H1 (cell line): ENCODE measurements around the gene EXD3. TPM values are rescaled to one million over a fixed set of nuclear protein-coding genes. Genes with fewer than 3 reads are reported as not detected.

Experiments used
- CTCF ChIA-PET: fragments of 300-600 bp; sonication (Branson Sonifier 250); formaldehyde crosslinking; loops from one replicate; lab custom pipeline; 2021; ENCODE audit not compliant: partially characterized antibody; lab: Charles Lee
- POLR2A ChIA-PET: fragments of 300-600 bp; sonication (Branson Sonifier 250); formaldehyde crosslinking; loops from one replicate; lab custom pipeline; 2021; ENCODE audit warnings: inconsistent platforms; ENCODE audit not compliant: partially characterized antibody; lab: Charles Lee
- DNase-seq, 2 experiments: peaks; one replicate each; pipeline versions ENCODE4 v3.0.0 to v3.0.0-alpha.2; 2010 to 2022; ENCODE audit warnings: low spot score in 2 of 2, low read depth in 1 of 2, mixed read lengths in 1 of 2
- FAIRE-seq: peaks from 2 replicates; lab custom pipeline; 2011; peaks lifted over from hg19 to GRCh38; lab: Jason Lieb, UNC
- H2AFZ ChIP-seq: 2 replicates; pipeline ENCODE4 v1.8.1; 2012; ENCODE audit warnings: low read length, inconsistent platforms
- H2AK5ac ChIP-seq: 2 replicates; pipeline ENCODE4 v1.6.1; 2013; ENCODE audit warnings: low read depth, low read length
- H2BK120ac ChIP-seq: replicated peaks from 2 replicates; pipeline ENCODE3; 2013; ENCODE audit warnings: low read depth, low read length, inconsistent platforms
- H2BK12ac ChIP-seq: 2 replicates; pipeline ENCODE4 v1.6.1; 2013; ENCODE audit warnings: low read depth, low read length
- H2BK15ac ChIP-seq: 2 replicates; pipeline ENCODE4 v1.6.1; 2013; ENCODE audit warnings: low read length
- H2BK20ac ChIP-seq: 2 replicates; pipeline ENCODE4 v1.6.1; 2013; ENCODE audit warnings: low read length
- H2BK5ac ChIP-seq: 2 replicates; pipeline ENCODE4 v1.6.1; 2013; ENCODE audit warnings: low read depth, low read length
- H3K14ac ChIP-seq: 2 replicates; pipeline ENCODE4 v1.6.1; 2013; ENCODE audit warnings: inconsistent platforms; ENCODE audit not compliant: insufficient read length
- H3K18ac ChIP-seq: 2 replicates; pipeline ENCODE4 v1.6.1; 2013; ENCODE audit warnings: low read length; ENCODE audit errors: extremely low read depth
- H3K23ac ChIP-seq: 2 replicates; pipeline ENCODE4 v1.6.1; 2013; ENCODE audit warnings: inconsistent platforms; ENCODE audit not compliant: insufficient read length
- H3K23me2 ChIP-seq: 2 replicates; pipeline ENCODE4 v1.6.1; 2013; ENCODE audit warnings: low read depth, low read length
- H3K27ac ChIP-seq: 2 replicates; pipeline ENCODE4 v1.6.1; 2011; ENCODE audit warnings: low read depth, low read length, inconsistent platforms
- H3K27me3 ChIP-seq, 4 experiments: replicated peaks in 1 of 4; 1 replicate in 1 of 4; 2 replicates in 3 of 4; pipeline versions ENCODE4 v1.6.1 to v1.8.1; 2011 to 2013; ENCODE audit warnings: low read length in 3 of 4, mild to moderate bottlenecking in 3 of 4, inconsistent platforms in 2 of 4, mixed read lengths in 2 of 4, moderate library complexity in 1 of 4; ENCODE audit not compliant: control insufficient read depth in 3 of 4, insufficient read depth in 3 of 4; ENCODE audit errors: extremely low read depth in 1 of 4
- H3K36me3 ChIP-seq, 4 experiments: 2 replicates each; pipeline versions ENCODE4 v1.6.1 to v1.8.1; 2011 to 2013; ENCODE audit warnings: mild to moderate bottlenecking in 4 of 4, low read length in 3 of 4, moderate library complexity in 2 of 4, control low read depth in 1 of 4, inconsistent platforms in 1 of 4; ENCODE audit not compliant: insufficient read depth in 4 of 4, control insufficient read depth in 2 of 4
- H3K4ac ChIP-seq: replicated peaks from 2 replicates; pipeline ENCODE3; 2013; ENCODE audit warnings: low read length, low read depth, mixed read lengths, inconsistent platforms; ENCODE audit not compliant: insufficient read length
- H3K4me1 ChIP-seq, 4 experiments: replicated peaks in 1 of 4; 1 replicate in 1 of 4; 2 replicates in 3 of 4; pipeline versions ENCODE4 v1.6.1 to v1.8.1; 2011 to 2013; ENCODE audit warnings: low read length in 3 of 4, inconsistent platforms in 2 of 4, mixed read lengths in 1 of 4; ENCODE audit not compliant: insufficient read depth in 4 of 4, control insufficient read depth in 3 of 4
- H3K4me2 ChIP-seq, 2 experiments: 2 replicates each; pipeline versions ENCODE4 v1.6.1 to v1.8.1; 2011 to 2013; ENCODE audit warnings: low read depth in 2 of 2, low read length in 2 of 2, control low read depth in 1 of 2, inconsistent platforms in 1 of 2, mild to moderate bottlenecking in 1 of 2; ENCODE audit not compliant: insufficient read depth in 1 of 2
- H3K4me3 ChIP-seq, 4 experiments: fragments of 200-600, 300-600 bp in 1 of 4; sonication (generic), shearing (Covaris generic), sonication (Bioruptor Twin) in 1 of 4; 2 replicates each; pipeline versions ENCODE4 v1.5.1 to v1.8.1; 2011 to 2016; ENCODE audit warnings: low read length in 4 of 4, low read depth in 3 of 4, control low read depth in 2 of 4, inconsistent platforms in 2 of 4, mild to moderate bottlenecking in 2 of 4, mixed read lengths in 1 of 4, moderate library complexity in 1 of 4; ENCODE audit not compliant: insufficient read depth in 2 of 4; ENCODE audit errors: extremely low read depth in 1 of 4
- H3K56ac ChIP-seq: replicated peaks from 2 replicates; pipeline ENCODE3; 2013; ENCODE audit warnings: low read depth, mild to moderate bottlenecking, mixed read lengths, low read length, inconsistent platforms; ENCODE audit not compliant: insufficient read length
- H3K79me1 ChIP-seq: 2 replicates; pipeline ENCODE4 v1.6.1; 2013; ENCODE audit warnings: low read depth, low read length, control low read depth
- H3K79me2 ChIP-seq, 2 experiments: 2 replicates each; pipeline versions ENCODE4 v1.6.1 to v1.8.1; 2012 to 2013; ENCODE audit warnings: low read length in 2 of 2, mild to moderate bottlenecking in 2 of 2, inconsistent platforms in 1 of 2; ENCODE audit not compliant: insufficient read depth in 2 of 2, control insufficient read depth in 1 of 2
- H3K9ac ChIP-seq, 4 experiments: replicated peaks in 1 of 4; 1 replicate in 1 of 4; 2 replicates in 3 of 4; pipeline versions ENCODE4 v1.6.1 to v1.8.1; 2011 to 2013; ENCODE audit warnings: low read depth in 3 of 4, low read length in 3 of 4, control low read depth in 2 of 4, mild to moderate bottlenecking in 2 of 4, moderate library complexity in 2 of 4, inconsistent platforms in 1 of 4; ENCODE audit errors: extremely low read depth in 1 of 4
- H3K9me3 ChIP-seq, 2 experiments: 2 replicates each; pipeline versions ENCODE4 v1.6.1 to v1.8.1; 2012 to 2013; ENCODE audit warnings: mild to moderate bottlenecking in 2 of 2, moderate library complexity in 2 of 2, control low read depth in 1 of 2, inconsistent platforms in 1 of 2, low read depth in 1 of 2, low read length in 1 of 2, mixed read lengths in 1 of 2; ENCODE audit not compliant: insufficient read depth in 2 of 2
- H4K20me1 ChIP-seq, 2 experiments: replicated peaks in 1 of 2; 2 replicates each; pipeline versions ENCODE3 to v1.8.1; 2011 to 2013; ENCODE audit warnings: inconsistent platforms in 2 of 2, low read length in 2 of 2, mild to moderate bottlenecking in 1 of 2; ENCODE audit not compliant: insufficient read depth in 2 of 2, control insufficient read depth in 1 of 2
- H4K5ac ChIP-seq: 2 replicates; pipeline ENCODE4 v1.6.1; 2013; ENCODE audit warnings: low read length, low read depth, mixed read lengths, inconsistent platforms; ENCODE audit not compliant: insufficient read length
- H4K8ac ChIP-seq: 2 replicates; pipeline ENCODE4 v1.8.0; 2013; ENCODE audit warnings: mild to moderate bottlenecking, moderate library complexity, low read length, inconsistent platforms; ENCODE audit not compliant: insufficient read depth; ENCODE audit errors: extremely low read depth
- H4K91ac ChIP-seq: replicated peaks from 2 replicates; pipeline ENCODE3; 2013; ENCODE audit warnings: low read length, mixed read lengths, inconsistent platforms; ENCODE audit not compliant: insufficient read length
- ATF2 ChIP-seq: IDR thresholded peaks from 2 replicates; pipeline ENCODE4 v1.6.1; 2012; ENCODE audit warnings: low read length, inconsistent platforms
- EZH2 ChIP-seq: fragments of 200-600 bp; sonication (generic); IDR thresholded peaks from 2 replicates; pipeline ENCODE4 v1.7.1; 2012; ENCODE audit warnings: low read depth, mild to moderate bottlenecking, moderate library complexity, low read length, inconsistent platforms; ENCODE audit not compliant: severe bottlenecking
- JUND ChIP-seq: IDR thresholded peaks from 2 replicates; pipeline ENCODE4 v1.6.1; 2011; ENCODE audit warnings: mild to moderate bottlenecking, improper control_type of control experiment, low read length
- USF2 ChIP-seq: IDR thresholded peaks from 2 replicates; pipeline ENCODE4 v1.6.1; 2011; ENCODE audit warnings: low read length, improper control_type of control experiment
- WGBS, 2 experiments: shearing (Covaris generic) in 1 of 2; methylation state at CpG; one replicate each; pipeline versions ENCODE4 v1.1.6 to v1.1.7; 2013 to 2015; ENCODE audit warnings: low lambda C conversion rate in 2 of 2, mixed read lengths in 2 of 2, inconsistent platforms in 1 of 2, low coverage in 1 of 2, missing lambda C conversion rate in 1 of 2; ENCODE audit not compliant: insufficient replicate concordance in 2 of 2, insufficient coverage in 1 of 2, insufficient read length in 1 of 2; ENCODE audit errors: extremely low coverage in 1 of 2, missing lambda C conversion rate in 1 of 2; 5-methylcytosine and 5-hydroxymethylcytosine counted together
- polyA plus RNA-seq, 7 experiments: library from polyadenylated mRNA; depleted of rRNA in 3 of 7; stranded (reverse) in 5 of 7; unstranded in 2 of 7; fragments of >200 nt in 5 of 7; fragments of 200-250 nt in 2 of 7; gene quantifications; 1 replicate in 5 of 7; 2 replicates in 1 of 7; 4 replicates in 1 of 7; pipeline versions ENCODE4 v1.2.1 to v1.2.3, GENCODE V29; 2011 to 2013; ENCODE audit warnings: missing spikeins in 2 of 7, mixed read lengths in 2 of 7
- total RNA-seq: library from RNA; stranded (reverse); fragmentation: NEBNext Ultra II Directional; extraction: Animal tissue kit (Norgen Biotek cat#: 25700); gene quantifications from 2 replicates; pipeline ENCODE4 v1.2.1, GENCODE V29; 2021
- TF ChIP-seq, protein P1 (sequence below): IDR thresholded peaks from 2 replicates; pipeline ENCODE4 v1.6.1; 2012; ENCODE audit warnings: inconsistent platforms

EXD3 gene
- total and polyA plus RNA-seq, 2 of the 8 experiments (the other 6 are each of a cell fraction or from before 2014, with no cell fraction given), result 7.2 to 9.4 TPM

GRCh38 chr9:137331929-137332328, 91.0 kb downstream of the EXD3 start:
- FAIRE-seq, result no peak
- CTCF ChIA-PET, result interaction anchor here (0.6 kb wide), 1 partner anchor 43 kb away, joined by 3 read pairs; no protein-coding TSS in a partner anchor
- no peak overlapping the region for H2BK120ac ChIP-seq

More at GRCh38 chr9:137331929-137332328, 91.0 kb downstream of the EXD3 start:
- no peak overlapping the region for H2BK5ac ChIP-seq
- H3K9ac ChIP-seq, result no peak overlapping the region
- POLR2A ChIA-PET, result no interaction called here
- H4K8ac ChIP-seq, result no peak overlapping the region
- no peak overlapping the region for H3K4me2 ChIP-seq
- H3K36me3 ChIP-seq, result no peaks in the 10 kb centered on the region
- H2BK12ac ChIP-seq, result no peak overlapping the region
- no peak overlapping the region for H3K56ac ChIP-seq
- H3K4me3 ChIP-seq, result no peak overlapping the region
- H3K4ac ChIP-seq, result no peak overlapping the region
- H3K9me3 ChIP-seq, result peaks cover 2 to 8% of the 10 kb centered on the region in 2 experiments; a peak in 1 of 4 replicates
- no peak overlapping the region for H2AK5ac ChIP-seq
- TF ChIP-seq USF2, result no peak
- TF ChIP-seq, protein P1, sequence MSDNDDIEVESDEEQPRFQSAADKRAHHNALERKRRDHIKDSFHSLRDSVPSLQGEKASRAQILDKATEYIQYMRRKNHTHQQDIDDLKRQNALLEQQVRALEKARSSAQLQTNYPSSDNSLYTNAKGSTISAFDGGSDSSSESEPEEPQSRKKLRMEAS, result no peak
- no peak for TF ChIP-seq ATF2
- no peak for TF ChIP-seq JUND
- no peak for TF ChIP-seq EZH2
- DNase-seq, result no peak
- H3K27me3 ChIP-seq, result no peaks in the 10 kb centered on the region
- H4K5ac ChIP-seq, result no peak overlapping the region
- H3K79me2 ChIP-seq, result no peaks in the 10 kb centered on the region
- no peak overlapping the region for H2BK15ac ChIP-seq
- H4K20me1 ChIP-seq, result no peaks in the 10 kb centered on the region
- H3K79me1 ChIP-seq, result no peaks in the 10 kb centered on the region
- H3K23me2 ChIP-seq, result no peaks in the 10 kb centered on the region
- H3K27ac ChIP-seq, result no peak overlapping the region
- no peak overlapping the region for H3K18ac ChIP-seq
- no peak overlapping the region for H2BK20ac ChIP-seq
- H3K23ac ChIP-seq, result no peak overlapping the region
- no peak overlapping the region for H3K14ac ChIP-seq
- 95% methylated on average over 9 of the region's 9 CpGs; no CpG with 5 or more reads in 1 of the 2 experiments for WGBS, 2 experiments
- no peak overlapping the region for H4K91ac ChIP-seq
- H3K4me1 ChIP-seq, result no peaks in the 10 kb centered on the region; a peak in 1 of 7 replicates
- H2AFZ ChIP-seq, result no peak overlapping the region
